Stimulated activated CD4-positive, alpha-beta T cell treated with anti-CD3 and anti-CD28 coated beads, Interleukin-2, amount 100 ng/mL, for 48 hours (primary cell): Measurements from ENCODE around the gene SRF.

ENCODE experiments used
- DNase-seq, 2 donors: peaks; one replicate each; pipeline ENCODE4 v3.0.0-alpha.2; 2020

SRF gene

GRCh38 chr6:43184268-43184985 lies 13.4 kb downstream of the SRF start:
- DNase-seq = no peak

DNA sequence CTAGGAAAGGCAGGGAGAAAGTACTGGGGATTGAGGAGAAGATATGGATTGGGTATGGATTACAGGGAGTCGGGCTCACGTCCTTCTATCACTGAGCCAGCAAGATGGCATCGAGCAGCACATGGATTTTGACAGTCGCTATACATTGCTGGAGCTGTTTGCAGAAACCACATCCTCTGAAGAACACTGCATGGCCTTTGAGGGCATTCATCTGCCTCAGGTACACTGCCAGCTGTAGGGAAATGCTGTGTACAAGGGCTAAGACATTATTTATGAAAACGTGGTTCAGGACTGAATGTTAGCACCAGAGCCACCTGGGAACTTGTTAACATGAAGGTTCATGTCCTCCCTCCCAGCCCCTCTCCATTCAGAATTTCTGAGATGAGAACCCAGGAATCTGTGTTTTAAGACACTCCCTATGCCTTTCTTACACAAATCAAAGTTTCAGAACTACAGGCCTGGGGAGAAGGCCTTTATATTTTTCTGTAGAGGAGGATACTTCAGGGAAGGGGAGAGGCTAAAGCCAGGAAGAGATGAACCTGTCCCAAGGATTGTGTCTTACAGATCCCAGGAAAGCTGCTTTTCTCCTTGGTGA lies 14.4 kb downstream of the SRF start:
- DNase-seq = no peak

DNA sequence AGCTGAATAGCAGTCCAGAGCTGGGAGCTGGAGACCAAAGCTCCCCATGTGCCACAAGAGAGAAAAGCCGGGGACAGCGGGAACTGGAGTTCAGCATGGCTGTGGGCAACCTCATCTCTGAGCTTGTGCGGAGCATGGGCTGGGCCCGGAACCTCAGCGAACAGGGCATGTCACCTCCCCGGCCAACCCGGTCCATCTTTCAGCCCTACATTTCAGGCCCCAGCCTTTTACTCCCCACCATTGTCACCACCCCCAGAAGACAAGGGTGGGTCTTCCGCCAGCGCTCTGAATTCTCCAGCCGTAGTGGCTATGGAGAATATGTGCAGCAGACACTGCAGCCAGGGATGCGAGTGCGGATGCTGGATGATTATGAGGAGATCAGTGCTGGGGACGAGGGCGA lies 14.9 kb downstream of the SRF start:
- DNase-seq = no peak

GRCh38 chr6:43186706-43187105 lies 15.6 kb downstream of the SRF start:
- no peak for DNase-seq

GRCh38 chr6:43187821-43188220 lies 16.8 kb downstream of the SRF start:
- no peak for DNase-seq

- no peak for DNase-seq
Measured at GRCh38 chr6:43188426-43188825, 17.4 kb downstream of the SRF start.

DNA sequence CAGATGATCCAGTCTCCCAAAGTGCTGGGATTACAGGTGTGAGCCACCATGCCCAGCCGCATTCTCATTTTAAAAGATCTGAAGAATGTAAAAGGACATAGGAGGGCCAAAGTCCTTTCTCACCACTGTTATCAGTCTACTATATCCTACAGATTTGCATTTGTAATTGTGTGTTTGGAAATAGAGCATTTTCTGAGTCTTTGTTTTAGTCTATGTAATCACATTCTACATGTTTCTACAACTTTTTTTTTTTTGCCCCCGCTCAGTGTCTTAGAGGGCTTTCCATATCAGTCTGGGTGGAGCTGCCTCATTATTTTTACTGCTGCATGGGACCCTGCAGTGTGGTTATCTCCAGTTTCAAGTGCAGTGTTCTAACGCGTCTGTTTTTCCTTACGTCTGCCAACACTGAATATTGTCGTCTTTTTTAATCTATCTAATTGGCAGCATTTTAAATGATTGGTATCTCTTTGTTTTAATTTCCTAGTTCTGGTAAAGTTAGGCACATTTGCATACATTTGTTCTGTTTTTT lies 18.8 kb downstream of the SRF start:
- no peak for DNase-seq

DNA sequence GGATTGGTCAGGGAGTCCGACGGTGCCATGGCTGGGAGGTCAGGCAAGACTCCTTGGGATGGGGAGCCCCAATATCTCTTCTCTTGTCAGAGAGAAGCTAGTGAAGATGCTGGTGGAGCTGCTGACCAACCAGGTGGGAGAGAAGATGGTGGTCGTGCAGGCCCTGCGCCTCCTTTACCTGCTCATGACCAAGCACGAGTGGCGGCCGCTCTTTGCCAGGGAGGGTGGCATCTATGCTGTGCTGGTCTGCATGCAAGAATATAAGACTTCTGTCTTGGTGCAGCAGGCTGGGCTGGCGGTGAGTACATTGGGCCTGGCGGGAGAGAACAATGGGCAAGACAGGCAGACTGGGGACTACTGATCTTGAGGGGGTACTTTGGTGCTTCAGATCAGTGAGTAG lies 21.8 kb downstream of the SRF start:
- DNase-seq = no peak

- no peak for DNase-seq
Measured at GRCh38 chr6:43193929-43194328, 22.9 kb downstream of the SRF start.

DNA sequence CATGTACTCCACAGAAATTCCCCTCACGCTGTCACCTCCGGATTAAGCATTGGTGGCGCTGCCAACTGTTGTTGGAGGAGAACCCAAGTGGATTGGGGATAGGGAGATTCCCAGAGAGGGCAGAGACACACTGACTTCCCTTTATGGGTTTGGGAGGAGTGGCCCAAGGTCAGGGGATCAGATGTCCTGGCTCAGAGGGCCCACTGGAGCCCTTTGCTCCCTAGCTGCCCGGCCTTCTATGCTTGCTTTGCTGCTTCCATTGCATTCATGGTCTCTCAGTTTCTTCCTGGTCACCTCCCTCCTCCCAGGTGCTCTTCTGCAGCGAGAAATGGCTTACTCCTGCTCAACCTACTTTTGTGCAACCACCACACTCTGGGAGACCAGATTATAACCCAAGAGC lies 25.3 kb downstream of the SRF start:
- no peak for DNase-seq

GRCh38 chr6:43199912-43200311 lies 28.8 kb downstream of the SRF start:
- DNase-seq = no peak

GRCh38 chr6:43200541-43200940 lies 29.5 kb downstream of the SRF start:
- no peak for DNase-seq

GRCh38 chr6:43202451-43202850 lies 31.4 kb downstream of the SRF start:
- DNase-seq = no peak

DNA sequence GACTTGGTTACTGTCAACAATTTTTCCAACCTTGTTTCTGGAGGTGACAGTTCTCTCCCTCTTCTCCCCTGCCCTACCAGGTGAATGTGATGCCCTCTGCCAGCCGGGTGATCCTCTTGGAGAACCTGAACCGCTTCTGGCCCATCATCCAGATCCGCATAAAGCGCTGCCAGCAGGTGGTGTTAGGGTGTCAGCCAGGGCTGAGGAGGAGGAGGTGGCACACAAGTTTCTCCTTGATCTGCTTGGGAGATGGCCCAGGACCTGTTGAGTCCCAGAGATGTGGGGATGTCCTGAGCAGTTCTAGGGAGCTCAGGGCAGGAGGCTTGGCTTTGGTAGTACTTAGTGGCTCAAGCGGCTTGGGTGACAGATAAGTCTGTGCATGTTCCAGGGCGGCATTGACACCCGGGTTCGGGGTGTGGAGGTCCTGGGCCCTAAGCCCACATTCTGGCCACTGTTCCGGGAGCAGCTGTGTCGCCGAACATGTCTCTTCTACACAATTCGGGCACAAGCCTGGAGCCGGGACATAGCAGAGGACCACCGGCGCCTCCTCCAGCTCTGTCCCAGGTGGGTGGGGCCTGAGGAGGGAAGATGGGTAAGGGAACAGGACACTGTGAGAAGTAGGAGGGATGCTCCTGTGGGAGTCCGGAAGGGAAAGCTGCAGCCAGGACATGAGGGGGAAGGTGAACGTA lies 32.1 kb downstream of the SRF start:
- DNase-seq = no peak

- no peak for DNase-seq
Measured at GRCh38 chr6:43203718-43204095, 32.6 kb downstream of the SRF start.

DNA sequence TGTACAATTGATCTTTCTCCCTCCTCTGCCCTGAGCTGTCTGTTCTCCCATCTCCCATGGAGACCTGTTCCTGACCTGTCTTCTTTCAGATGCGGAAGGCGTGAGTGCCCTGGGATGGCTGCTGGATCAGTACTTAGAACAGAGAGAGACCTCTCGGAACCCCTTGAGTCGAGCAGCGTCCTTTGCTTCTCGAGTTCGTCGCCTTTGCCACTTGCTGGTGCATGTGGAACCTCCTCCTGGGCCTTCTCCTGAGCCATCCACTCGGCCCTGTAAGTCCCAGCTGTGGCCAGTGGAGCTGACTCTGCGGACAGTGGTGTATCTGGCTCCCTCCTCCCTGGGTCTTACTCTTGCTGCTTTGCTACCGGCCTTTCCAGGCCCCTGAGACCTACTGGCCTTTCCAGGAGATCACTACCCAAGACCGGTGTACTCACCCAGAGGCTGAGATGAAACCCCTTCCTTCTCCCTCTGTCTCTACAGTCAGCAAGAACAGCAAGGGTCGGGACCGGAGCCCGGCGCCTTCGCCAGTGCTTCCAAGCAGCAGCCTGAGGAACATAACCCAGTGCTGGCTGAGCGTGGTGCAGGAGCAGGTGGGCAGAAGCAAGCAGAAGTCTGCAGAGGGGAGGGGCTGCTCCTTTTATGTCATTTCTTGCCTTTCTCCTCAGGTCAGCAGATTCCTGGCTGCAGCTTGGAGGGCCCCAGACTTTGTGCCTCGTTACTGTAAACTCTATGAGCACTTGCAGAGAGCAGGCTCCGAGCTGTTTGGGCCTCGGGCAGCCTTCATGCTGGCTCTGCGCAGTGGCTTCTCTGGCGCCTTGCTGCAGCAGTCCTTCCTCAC lies 33.4 kb downstream of the SRF start:
- DNase-seq = no peak

GRCh38 chr6:43205849-43206248 lies 34.8 kb downstream of the SRF start:
- no peak for DNase-seq

DNA sequence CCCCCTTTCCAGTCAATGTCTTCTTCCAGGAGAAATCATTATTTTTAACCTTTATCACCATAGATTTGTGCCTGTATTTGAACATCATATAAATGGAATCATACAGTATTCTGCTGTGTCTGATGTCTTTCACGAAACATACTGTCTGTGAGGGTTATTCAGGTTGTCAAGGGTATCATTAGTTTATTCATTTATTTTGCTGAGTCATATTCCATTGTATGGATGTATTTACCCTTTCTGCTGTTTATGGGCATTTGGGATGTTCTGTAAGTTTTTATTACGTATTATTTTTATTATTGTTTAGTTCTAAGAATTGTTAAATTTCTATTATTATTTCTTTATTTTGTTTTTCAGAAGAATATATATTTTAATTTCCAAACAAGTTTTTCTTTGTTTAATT lies 36.2 kb downstream of the SRF start:
- DNase-seq = no peak

- no peak for DNase-seq
Measured at GRCh38 chr6:43211955-43212354, 40.9 kb downstream of the SRF start.

DNA sequence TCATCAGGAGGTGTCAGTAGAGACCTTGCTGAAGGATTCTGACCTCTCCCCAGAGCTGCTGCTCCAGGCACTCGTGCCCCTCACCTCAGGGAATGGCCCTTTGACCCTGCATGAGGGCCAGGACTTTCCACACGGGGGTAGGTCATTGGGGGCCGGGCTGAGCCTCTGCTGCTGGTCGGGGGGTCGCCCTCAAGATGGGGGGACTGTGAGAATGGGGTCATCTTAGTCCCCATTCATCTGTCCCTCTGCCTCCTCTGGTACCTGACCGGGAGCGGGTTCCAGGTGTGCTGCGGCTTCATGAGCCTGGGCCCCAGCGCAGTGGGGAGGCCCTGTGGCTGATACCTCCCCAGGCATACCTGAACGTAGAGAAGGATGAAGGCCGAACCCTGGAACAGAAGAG lies 42.4 kb downstream of the SRF start:
- DNase-seq = no peak

- DNase-seq = no peak
Measured at GRCh38 chr6:43215066-43215465, 44.0 kb downstream of the SRF start.

DNA sequence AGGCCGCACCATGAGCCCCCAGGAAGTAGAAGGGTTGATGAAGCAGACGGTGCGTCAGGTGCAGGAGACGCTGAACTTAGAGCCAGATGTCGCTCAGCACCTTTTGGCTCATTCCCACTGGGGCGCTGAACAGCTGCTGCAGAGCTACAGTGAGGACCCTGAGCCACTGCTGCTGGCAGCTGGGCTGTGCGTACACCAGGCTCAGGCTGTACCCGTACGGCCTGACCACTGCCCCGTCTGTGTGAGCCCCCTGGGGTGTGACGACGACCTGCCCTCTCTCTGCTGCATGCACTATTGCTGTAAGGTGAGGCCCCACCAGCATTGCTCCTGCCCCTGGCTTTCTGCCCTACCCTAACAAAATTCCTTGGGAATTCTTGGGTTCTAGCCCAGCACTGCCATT lies 45.1 kb downstream of the SRF start:
- DNase-seq = no peak

DNA sequence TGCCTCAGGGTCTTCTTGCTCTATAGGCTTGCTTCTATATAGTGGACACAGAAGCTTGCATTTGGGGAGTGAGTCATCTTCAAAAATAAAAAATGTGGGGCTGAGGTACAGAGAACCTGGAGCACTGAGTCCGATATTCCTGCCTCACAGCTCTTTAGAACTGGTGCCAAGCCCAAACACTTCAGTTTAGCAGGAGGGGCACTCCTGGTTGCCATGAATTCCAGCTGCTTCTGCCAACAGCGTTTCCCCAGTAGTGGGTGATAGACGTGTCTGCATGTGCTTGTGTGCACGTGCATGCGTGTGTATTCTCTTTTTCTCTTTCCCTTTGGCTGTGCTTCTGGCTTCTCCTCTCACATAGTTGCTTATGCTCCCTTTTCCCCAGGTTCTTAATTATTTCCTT lies 46.3 kb downstream of the SRF start:
- DNase-seq = no peak
